GM12878 (cell line): ENCODE measurements around the gene RIC3. TPM values are rescaled to one million over a fixed set of nuclear protein-coding genes. Genes with fewer than 3 reads are reported as not detected.

Experiments
- ATAC-seq: fragments of 200-7000 bp; cut with Tn5 transposase; 3 replicates; pipeline ENCODE4 v1.9.1; 2020; ENCODE audit warnings: mild to moderate bottlenecking, moderate library complexity
- BruUV-seq: library from RNA; stranded (reverse); fragments of 400-500 nt; replicated peaks from 2 replicates; lab custom pipeline; 2021; lab: Mats Ljungman, UMichigan
- CTCF ChIA-PET: fragments of 300-600 bp; sonication (Branson Sonifier 250); formaldehyde crosslinking; extraction: SDS; loops from one replicate; lab custom pipeline; 2021; ENCODE audit warnings: inconsistent platforms; lab: Yijun Ruan, JAX
- POLR2A ChIA-PET: fragments of 350-600 bp; formaldehyde crosslinking; extraction: SDS; loops from one replicate; lab custom pipeline; 2021; ENCODE audit warnings: inconsistent platforms; lab: Charles Lee
- RAD21 ChIA-PET: fragments of 300-600 bp; sonication (Branson Sonifier 250); formaldehyde crosslinking; loops from one replicate; lab custom pipeline; 2023; ENCODE audit warnings: antibody characterized with exemption; ENCODE audit not compliant: unreplicated experiment; lab: Charles Lee
- SMC1A ChIA-PET: fragments of 300-600 bp; sonication (Branson Sonifier 250); formaldehyde crosslinking; loops from one replicate; lab custom pipeline; 2023; ENCODE audit not compliant: unreplicated experiment, uncharacterized antibody; lab: Charles Lee
- DNase-seq: peaks from one replicate; pipeline ENCODE4 v3.0.0-alpha.2; 2011; ENCODE audit warnings: low read depth, low spot score
- FAIRE-seq: peaks from 3 replicates; lab custom pipeline; 2011; peaks lifted over from hg19 to GRCh38; lab: Jason Lieb, UNC
- H2AFZ ChIP-seq: 2 replicates; pipeline ENCODE4 v1.6.0; 2011; ENCODE audit warnings: low read depth, low read length, control low read depth; ENCODE audit not compliant: control insufficient read depth
- H3K27ac ChIP-seq: 2 replicates; pipeline ENCODE4 v1.5.1; 2011; ENCODE audit warnings: control low read depth; ENCODE audit not compliant: control insufficient read depth, insufficient read depth
- H3K27me3 ChIP-seq, 2 experiments: replicated peaks in 1 of 2; 2 replicates each; pipeline versions ENCODE4 v1.6.0 to v1.6.1; 2011; ENCODE audit warnings: low read length in 1 of 2; ENCODE audit not compliant: control insufficient read depth in 2 of 2, insufficient read depth in 2 of 2
- H3K36me3 ChIP-seq, 2 experiments: 2 replicates each; pipeline ENCODE4 v1.5.1; 2011; ENCODE audit warnings: low read length in 1 of 2; ENCODE audit not compliant: control insufficient read depth in 2 of 2, insufficient read depth in 2 of 2
- H3K4me1 ChIP-seq: 2 replicates; pipeline ENCODE4 v1.6.1; 2011; ENCODE audit warnings: mild to moderate bottlenecking, low read length, moderate library complexity, mixed read lengths; ENCODE audit not compliant: control insufficient read depth, insufficient read depth
- H3K4me2 ChIP-seq: 2 replicates; pipeline ENCODE4 v1.6.0; 2011; ENCODE audit warnings: control low read depth; ENCODE audit not compliant: control insufficient read depth, insufficient read depth
- H3K4me3 ChIP-seq: fragments of 200-600 bp; sonication (generic); 2 replicates; pipeline ENCODE4 v1.5.1; 2016
- H3K79me2 ChIP-seq: 2 replicates; pipeline ENCODE4 v1.6.0; 2011; ENCODE audit warnings: low read length; ENCODE audit not compliant: control insufficient read depth, insufficient read depth
- H3K9ac ChIP-seq: 2 replicates; pipeline ENCODE4 v1.8.0; 2011; ENCODE audit warnings: low read length, control low read depth, mixed read lengths; ENCODE audit not compliant: control insufficient read depth, insufficient read depth
- H3K9me3 ChIP-seq: replicated peaks from 3 replicates; pipeline ENCODE4 v1.5.1; 2011; ENCODE audit warnings: mild to moderate bottlenecking, low read length; ENCODE audit not compliant: control insufficient read depth, insufficient read depth
- H4K20me1 ChIP-seq: 2 replicates; pipeline ENCODE4 v1.6.0; 2011; ENCODE audit not compliant: control insufficient read depth, insufficient read depth
- ATF3 ChIP-seq: IDR thresholded peaks from 2 replicates; pipeline ENCODE4 v1.6.1; 2011; ENCODE audit warnings: low read depth, mild to moderate bottlenecking, low read length, moderate library complexity, borderline replicate concordance; ENCODE audit errors: extremely low read depth
- EZH2 ChIP-seq: IDR thresholded peaks from 2 replicates; pipeline ENCODE4 v1.6.1; 2012; ENCODE audit warnings: low read depth, mild to moderate bottlenecking, control low read depth, inconsistent platforms, low read length, borderline replicate concordance; ENCODE audit not compliant: control insufficient read depth
- GATAD2B ChIP-seq: fragments of 450-650 bp; conservative IDR thresholded peaks from 2 replicates; pipeline ENCODE4 v1.6.1; 2017; ENCODE audit warnings: low read depth, mild to moderate bottlenecking, moderate library complexity
- HDAC6 ChIP-seq: fragments of 200-600 bp; sonication (generic); IDR thresholded peaks from one replicate; pipeline ENCODE4 v1.8.0; 2017; ENCODE audit warnings: antibody characterized with exemption; ENCODE audit not compliant: unreplicated experiment
- IRF3 ChIP-seq: fragments of 450-650 bp; IDR thresholded peaks from 2 replicates; pipeline ENCODE4 v1.6.1; 2014; ENCODE audit warnings: mild to moderate bottlenecking
- JUND ChIP-seq: IDR thresholded peaks from 2 replicates; pipeline ENCODE4 v1.6.1; 2012; ENCODE audit warnings: low read depth, mild to moderate bottlenecking, low read length, improper control_type of control experiment, moderate library complexity
- KAT2A ChIP-seq: conservative IDR thresholded peaks from 2 replicates; pipeline ENCODE4 v1.6.1; 2011; ENCODE audit warnings: low read depth, low read length; ENCODE audit not compliant: control insufficient read depth
- MEF2A ChIP-seq: IDR thresholded peaks from 2 replicates; pipeline ENCODE4 v1.6.1; 2011; ENCODE audit warnings: low read depth, mild to moderate bottlenecking, low read length, moderate library complexity; ENCODE audit not compliant: insufficient read depth
- NFYA ChIP-seq: IDR thresholded peaks from 2 replicates; pipeline ENCODE4 v1.6.1; 2011; ENCODE audit warnings: low read depth, mild to moderate bottlenecking, low read length, improper control_type of control experiment, borderline replicate concordance
- SIN3A ChIP-seq: IDR thresholded peaks from 2 replicates; pipeline ENCODE4 v1.6.1; 2012; ENCODE audit warnings: low read depth, low read length, improper control_type of control experiment
- SIX5 ChIP-seq: IDR thresholded peaks from 2 replicates; pipeline ENCODE4 v1.6.1; 2011; ENCODE audit warnings: mild to moderate bottlenecking, low read depth, low read length, moderate library complexity; ENCODE audit not compliant: severe bottlenecking
- SMC3 ChIP-seq: IDR thresholded peaks from 2 replicates; pipeline ENCODE4 v1.6.1; 2011; ENCODE audit warnings: low read length, improper control_type of control experiment, borderline replicate concordance
- STAT3 ChIP-seq: IDR thresholded peaks from 2 replicates; pipeline ENCODE4 v1.6.1; 2011; ENCODE audit warnings: low read depth, low read length, improper control_type of control experiment
- TCF3 ChIP-seq: IDR thresholded peaks from 2 replicates; pipeline ENCODE4 v1.6.1; 2012; ENCODE audit warnings: low read depth, mild to moderate bottlenecking, low read length, borderline replicate concordance; ENCODE audit not compliant: insufficient read depth
- YBX1 ChIP-seq: fragments of 450-650 bp; IDR thresholded peaks from 2 replicates; pipeline ENCODE4 v1.6.1; 2016; ENCODE audit warnings: antibody characterized with exemption
- ZNF24 ChIP-seq: fragments of 450-650 bp; IDR thresholded peaks from 2 replicates; pipeline ENCODE4 v1.6.1; 2017; ENCODE audit warnings: antibody characterized with exemption, mild to moderate bottlenecking
- ZNF687 ChIP-seq: fragments of 450-650 bp; IDR thresholded peaks from 2 replicates; pipeline ENCODE4 v1.6.1; 2017; ENCODE audit warnings: mild to moderate bottlenecking, moderate library complexity
- ZZZ3 ChIP-seq: IDR thresholded peaks from 2 replicates; pipeline ENCODE4 v1.6.1; 2011; ENCODE audit warnings: low read depth; ENCODE audit not compliant: control insufficient read depth, insufficient read length
- WGBS: methylation state at CpG from one replicate; pipeline ENCODE4 v1.1.6; 2016; ENCODE audit warnings: low lambda C conversion rate; ENCODE audit not compliant: insufficient replicate concordance, insufficient coverage; ENCODE audit errors: missing lambda C conversion rate; 5-methylcytosine and 5-hydroxymethylcytosine counted together
- in situ Hi-C: fragments of 300-500 bp; cut with MboI; formaldehyde crosslinking; loops from 9 replicates; pipeline ENCODE4 v1.14.3; 2018; ENCODE audit warnings: mixed read lengths
- intact Hi-C: fragments of 100-400 bp; cut with micrococcal nuclease; formaldehyde crosslinking; loops from one replicate; pipeline ENCODE4 v1.14.2; 2022; ENCODE audit not compliant: unreplicated experiment
- polyA plus RNA-seq, 11 experiments: library from polyadenylated mRNA; depleted of rRNA in 4 of 11; unstranded in 6 of 11; stranded (reverse) in 5 of 11; fragments of >200 nt; fragmentation: Nextera tagmentation in 4 of 11; fragmentation: Illumina TruSeq in 1 of 11; extraction: Ambion mirVana in 4 of 11; extraction: Trizol in 1 of 11; gene quantifications; 1 replicate in 1 of 11; 2 replicates in 10 of 11; pipeline versions ENCODE4 v1.2.1 to v1.2.3, GENCODE V29; 2011 to 2016; ENCODE audit warnings: inconsistent platforms in 2 of 11, missing spikeins in 2 of 11, low read depth in 1 of 11
- total RNA-seq, 4 experiments: library from RNA; depleted of rRNA in 3 of 4; stranded (reverse); fragments of >200 nt in 3 of 4; fragmentation: Illumina TruSeq in 1 of 4; extraction: Trizol in 1 of 4; gene quantifications; 2 replicates each; pipeline versions ENCODE4 v1.2.1 to v1.2.3, GENCODE V29; 2013 to 2021

Gene RIC3
- total and polyA plus RNA-seq, 10 of the 15 experiments (the other 5 are each of a cell fraction or from before 2014, with no cell fraction given) = 0.90 to 8.9 (median 2.2) TPM

- intact Hi-C loops = loop anchor here (5.0 kb wide), 1 partner anchor 72 kb away; the partner anchor contains the start of gene LMO1
- ATAC-seq = no peak
- H3K4me3 ChIP-seq = no peak overlapping the region
- no TSS peak for BruUV-seq
- ChIA-PET RAD21 (interaction anchor here (0.8 to 1.4 kb wide), 3 partner anchors 14 to 623 kb away, joined by 3 to 5 read pairs (median 3); no protein-coding TSS in a partner anchor), POLR2A (no interaction called here), CTCF (interaction anchor here (0.7 to 1.9 kb wide), 11 partner anchors 9 to 376 kb away, joined by 3 to 8 read pairs (median 4); partner anchors contain the start of gene LMO1), SMC1A (interaction anchor here (1.0 to 2.5 kb wide), 8 partner anchors 11 to 377 kb away, joined by 3 to 14 read pairs (median 4); partner anchors contain the start of gene LMO1)
- H3K9me3 ChIP-seq = no peaks in the 10 kb centered on the region
- no peak overlapping the region for H2AFZ ChIP-seq
- H3K27ac ChIP-seq = no peak overlapping the region
- H3K36me3 ChIP-seq = no peaks in the 10 kb centered on the region
- no peak overlapping the region for H3K4me2 ChIP-seq
- H3K9ac ChIP-seq = no peak overlapping the region
- H3K79me2 ChIP-seq = no peaks in the 10 kb centered on the region
- TF ChIP-seq SIN3A (no peak), KAT2A (no peak), NFYA (no peak), MEF2A (no peak), TCF3 (no peak), EZH2 (no peak), ZZZ3 (no peak), STAT3 (no peak), SMC3 (no peak), ZNF24 (no peak), YBX1 (no peak), GATAD2B (no peak), ATF3 (no peak), SIX5 (no peak), ZNF687 (no peak), HDAC6 (no peak), IRF3 (no peak), JUND (no peak)
- WGBS = 0% methylated on average over 1 of the region's 2 CpGs
- in situ Hi-C loops = no loop called here
- H3K27me3 ChIP-seq = no peaks in the 10 kb centered on the region; a peak in 1 of 4 replicates
- no peak for DNase-seq
- FAIRE-seq = no peak
- no peaks in the 10 kb centered on the region for H4K20me1 ChIP-seq
- H3K4me1 ChIP-seq = no peaks in the 10 kb centered on the region
Observed at GRCh38 chr11:8190431-8190830, 21.6 kb upstream of the RIC3 start.
